OCI-LY1 (cell line): Measurements from ENCODE around the gene ENTREP3.

ENCODE experiments used
- CTCF ChIP-seq: fragments of 200-600 bp; sonication (generic), shearing (Covaris generic); IDR thresholded peaks from 2 replicates; pipeline ENCODE4 v1.5.1; 2017; ENCODE audit warnings: mild to moderate bottlenecking, antibody characterized with exemption, low read length, moderate library complexity, mixed read lengths
- EZH2 ChIP-seq: fragments of 200-600 bp; sonication (generic), shearing (Covaris generic); IDR thresholded peaks from 2 replicates; pipeline ENCODE4 v1.8.0; 2017; ENCODE audit warnings: borderline replicate concordance, mixed run types, mild to moderate bottlenecking, antibody characterized with exemption, low read length, moderate library complexity, mixed read lengths

- TF ChIP-seq CTCF = no peak
- TF ChIP-seq EZH2 = no peak
These were observed 27.2 kb downstream of the ENTREP3 start for GRCh38 chr1:155228096-155228427.
